Transverse colon (tissue), 4 donors: ENCODE measurements around the gene SRPX2. TPM values are rescaled to one million over a fixed set of nuclear protein-coding genes. Genes with fewer than 3 reads are reported as not detected.
A peak's percentile ranks its signal among the peaks of the same experiment; 100 is the strongest.

Experiments used
- DNase-seq: peaks from one replicate; pipeline ENCODE4 v3.0.0-alpha.2; 2019
- H3K27ac ChIP-seq, 4 donors: fragments of 200-600 bp; sonication (generic); 2 replicates each; pipeline ENCODE4 v1.5.1; 2016 to 2018; ENCODE audit warnings: inconsistent platforms in 4 of 4
- H3K27me3 ChIP-seq: fragments of 200-600 bp; sonication (generic); 2 replicates; pipeline ENCODE4 v1.5.1; 2017; ENCODE audit warnings: inconsistent platforms
- H3K36me3 ChIP-seq, 4 donors: fragments of 200-600 bp; sonication (generic); 2 replicates each; pipeline ENCODE4 v1.5.1; 2017 to 2019; ENCODE audit warnings: inconsistent platforms in 4 of 4
- H3K4me1 ChIP-seq, 4 donors: fragments of 200-600 bp; sonication (generic); 2 replicates each; pipeline ENCODE4 v1.5.1; 2017 to 2020; ENCODE audit warnings: inconsistent platforms in 4 of 4
- H3K4me3 ChIP-seq, 4 donors: fragments of 200-600 bp; sonication (generic); 1 replicate in 1 of 4; 2 replicates in 3 of 4; pipeline versions ENCODE4 v1.5.1 to v1.6.1; 2017 to 2019; ENCODE audit warnings: inconsistent platforms in 4 of 4
- H3K9me3 ChIP-seq, 2 donors: fragments of 200-600 bp; sonication (generic); 2 replicates each; pipeline ENCODE4 v1.5.1; 2017 to 2019; ENCODE audit warnings: inconsistent platforms in 2 of 2
- EP300 ChIP-seq: sonication (generic); formaldehyde crosslinking; IDR thresholded peaks from one replicate; pipeline ENCODE4 v1.6.1; 2017; ENCODE audit warnings: antibody characterized with exemption, low read depth
- POLR2A ChIP-seq: fragments of 450-650 bp; IDR thresholded peaks from one replicate; pipeline ENCODE4 v1.6.1; 2016; ENCODE audit warnings: antibody characterized with exemption, mild to moderate bottlenecking, moderate library complexity
- POLR2AphosphoS5 ChIP-seq, 3 donors: sonication (generic); formaldehyde crosslinking; IDR thresholded peaks; one replicate each; pipeline ENCODE4 v1.6.1; 2016; ENCODE audit warnings: antibody characterized with exemption in 3 of 3
- WGBS, 2 donors: methylation state at CpG; one replicate each; pipeline ENCODE4 v1.1.5; 2018; ENCODE audit warnings: low coverage in 1 of 2; 5-methylcytosine and 5-hydroxymethylcytosine counted together
- in situ Hi-C, 4 donors: fragments of 200-750 bp; cut with MboI; loops; one replicate each; pipeline versions ENCODE4 v1.15.0 to v1.15.1; 2017; ENCODE audit warnings: low sequenced_read_pairs in 3 of 4, low pct_ligation_motif_present in 1 of 4, low pct_unique_long_range_greater_than_20kb in 1 of 4
- intact Hi-C: fragments of 100-400 bp; cut with DNase I; formaldehyde crosslinking; loops from one replicate; pipeline ENCODE4 v1.15.1; 2023; ENCODE audit warnings: low total_unique reads
- total RNA-seq, 4 donors: library from RNA; depleted of rRNA; stranded (reverse); fragments of >200 nt; gene quantifications; one replicate each; pipeline ENCODE4 v1.1.0, GENCODE V29; 2016
- TF ChIP-seq, protein P1 (sequence below), 5 experiments: fragments of 200-600 bp in 3 of 5; fragments of 450-650 bp in 2 of 5; sonication (generic) in 3 of 5; IDR thresholded peaks; 1 replicate in 2 of 5; 2 replicates in 3 of 5; pipeline ENCODE4 v1.5.1; 2016 to 2017; ENCODE audit warnings: antibody characterized with exemption in 5 of 5, inconsistent platforms in 3 of 5, mild to moderate bottlenecking in 2 of 5, moderate library complexity in 1 of 5

Gene SRPX2
- total RNA-seq, 4 donors from 2014 or later, result 9.3 to 72.2 (median 13.1) TPM

DNA sequence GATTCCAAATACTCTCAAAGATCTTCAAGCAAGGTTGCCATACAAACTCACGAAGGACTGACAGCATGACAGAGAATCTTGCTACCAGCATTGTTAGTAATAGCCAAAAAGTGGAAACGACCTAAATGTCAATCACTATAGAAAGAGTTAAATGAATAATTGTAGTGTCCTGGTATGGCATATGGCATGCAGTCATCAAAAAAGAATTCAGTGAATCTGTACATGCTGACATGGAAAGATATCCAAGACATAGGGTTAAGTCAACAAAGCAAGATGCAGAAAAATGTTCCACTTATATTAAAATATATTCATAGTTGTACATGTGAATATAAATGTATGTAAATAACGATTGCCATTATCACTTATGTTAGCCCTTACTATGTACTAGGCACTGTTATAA is 37.6 kb downstream of the SRPX2 start:
- H3K27ac ChIP-seq, result no peak overlapping the region
- peaks cover 0 to 4% (median 0%) of the 10 kb centered on the region in 4 donors for H3K4me1 ChIP-seq
- intact Hi-C loops (no loop called here), in situ Hi-C loops (loop anchor here in 3 of 4 donors (5.0 to 10.0 kb wide), 2 partner anchors 83 to 86 kb away; no protein-coding TSS in a partner anchor)
- H3K36me3 ChIP-seq, result no peaks in the 10 kb centered on the region
- no peaks in the 10 kb centered on the region for H3K27me3 ChIP-seq
- no peak overlapping the region for H3K4me3 ChIP-seq
- no peaks in the 10 kb centered on the region for H3K9me3 ChIP-seq
- TF ChIP-seq POLR2AphosphoS5 (IDR thresholded peaks at IDR 0.05) (no peak), EP300 (no peak), POLR2A (no peak)
- TF ChIP-seq, protein P1, sequence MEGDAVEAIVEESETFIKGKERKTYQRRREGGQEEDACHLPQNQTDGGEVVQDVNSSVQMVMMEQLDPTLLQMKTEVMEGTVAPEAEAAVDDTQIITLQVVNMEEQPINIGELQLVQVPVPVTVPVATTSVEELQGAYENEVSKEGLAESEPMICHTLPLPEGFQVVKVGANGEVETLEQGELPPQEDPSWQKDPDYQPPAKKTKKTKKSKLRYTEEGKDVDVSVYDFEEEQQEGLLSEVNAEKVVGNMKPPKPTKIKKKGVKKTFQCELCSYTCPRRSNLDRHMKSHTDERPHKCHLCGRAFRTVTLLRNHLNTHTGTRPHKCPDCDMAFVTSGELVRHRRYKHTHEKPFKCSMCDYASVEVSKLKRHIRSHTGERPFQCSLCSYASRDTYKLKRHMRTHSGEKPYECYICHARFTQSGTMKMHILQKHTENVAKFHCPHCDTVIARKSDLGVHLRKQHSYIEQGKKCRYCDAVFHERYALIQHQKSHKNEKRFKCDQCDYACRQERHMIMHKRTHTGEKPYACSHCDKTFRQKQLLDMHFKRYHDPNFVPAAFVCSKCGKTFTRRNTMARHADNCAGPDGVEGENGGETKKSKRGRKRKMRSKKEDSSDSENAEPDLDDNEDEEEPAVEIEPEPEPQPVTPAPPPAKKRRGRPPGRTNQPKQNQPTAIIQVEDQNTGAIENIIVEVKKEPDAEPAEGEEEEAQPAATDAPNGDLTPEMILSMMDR (IDR thresholded peaks at IDR 0.05), result no peak
- no peak for DNase-seq
- 45 to 56% methylated on average over 2 to 3 of the region's 3 CpGs for WGBS, 2 donors

DNA sequence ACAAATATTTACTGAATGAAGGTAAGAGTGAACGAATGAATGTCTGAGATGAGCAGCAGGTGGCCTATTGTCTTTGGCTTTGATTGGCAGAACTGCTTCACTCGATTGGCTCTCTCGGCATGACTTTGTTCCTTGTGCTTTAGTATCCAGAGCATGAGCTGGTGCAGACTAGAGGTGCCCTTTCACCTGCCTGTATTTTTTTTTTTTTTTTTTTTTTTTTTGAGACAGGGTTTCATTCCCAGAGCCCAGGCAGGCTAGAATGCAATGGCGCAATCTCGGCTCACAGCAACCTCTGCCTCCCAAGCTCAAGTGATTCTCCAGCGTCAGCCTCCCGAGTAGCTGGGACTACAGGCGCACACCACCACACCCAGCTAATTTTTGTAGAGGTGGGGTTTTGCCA is 38.9 kb downstream of the SRPX2 start:
- Histone ChIP-seq H3K27ac (no peak overlapping the region), H3K36me3 (no peaks in the 10 kb centered on the region), H3K4me3 (no peak overlapping the region), H3K4me1 (peaks cover 0 to 4% (median 0%) of the 10 kb centered on the region in 4 donors), H3K27me3 (no peaks in the 10 kb centered on the region), H3K9me3 (no peaks in the 10 kb centered on the region)
- no peak for DNase-seq
- in situ Hi-C loops (loop anchor here in 3 of 4 donors (5.0 to 10.0 kb wide), 2 partner anchors 82 to 84 kb away; no protein-coding TSS in a partner anchor), intact Hi-C loops (no loop called here)
- TF ChIP-seq, protein P1 (IDR thresholded peaks at IDR 0.05), result no peak
- TF ChIP-seq POLR2AphosphoS5 (IDR thresholded peaks at IDR 0.05) (no peak), EP300 (no peak), POLR2A (no peak)
- WGBS, 2 donors, result 85% methylated on average over 8 of the region's 8 CpGs; no CpG with 5 or more reads in 1 of the 2 donors

DNA sequence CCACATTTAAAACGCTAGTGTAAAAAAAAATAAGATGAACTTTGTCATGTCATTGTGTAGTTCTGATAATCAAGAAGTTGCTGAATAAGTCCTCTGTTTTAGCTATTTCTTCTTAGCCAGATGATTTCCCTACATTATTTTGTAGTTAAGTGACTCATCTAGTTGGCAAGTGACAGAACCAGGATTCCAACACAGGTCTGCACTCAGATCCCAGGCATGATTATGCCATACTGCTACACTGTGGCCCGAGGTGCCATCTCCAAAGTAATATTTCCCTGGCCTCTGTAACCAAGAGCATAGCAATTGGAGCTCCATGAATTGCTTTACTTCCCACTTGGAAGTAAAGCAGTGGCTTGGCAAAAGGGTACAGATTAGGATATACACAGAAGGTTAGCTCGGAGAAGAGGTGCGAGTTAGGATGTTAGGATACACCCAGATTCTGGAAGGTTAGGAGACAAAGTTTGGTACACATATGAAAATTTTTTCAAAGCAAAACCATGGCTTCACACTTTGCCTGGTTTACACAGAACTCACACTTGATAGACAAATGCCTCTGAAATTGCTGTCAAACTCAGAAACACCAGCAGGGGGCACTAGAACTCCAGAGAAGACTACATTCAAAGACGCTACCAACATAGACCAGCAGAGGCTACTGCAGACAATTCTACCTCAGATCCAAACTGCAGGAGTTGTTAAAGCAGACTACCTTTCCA is 41.4 kb downstream of the SRPX2 start:
- intact Hi-C loops, result no loop called here
- in situ Hi-C loops, result loop anchor here in 3 of 4 donors (5.0 to 10.0 kb wide), 2 partner anchors 79 to 82 kb away; no protein-coding TSS in a partner anchor
- Histone ChIP-seq H3K36me3 (no peaks in the 10 kb centered on the region), H3K27ac (peak overlapping the region in 2 of 4 donors; percentile 21 to 31), H3K4me1 (peaks cover 0 to 4% (median 0%) of the 10 kb centered on the region in 4 donors), H3K27me3 (no peaks in the 10 kb centered on the region), H3K9me3 (no peaks in the 10 kb centered on the region), H3K4me3 (no peak overlapping the region)
- no peak for TF ChIP-seq POLR2AphosphoS5 (IDR thresholded peaks at IDR 0.05)
- TF ChIP-seq, protein P1 (IDR thresholded peaks at IDR 0.05), result peak; percentile 74 to 98 (median 77)
- peak; percentile 81 for DNase-seq
- WGBS, 2 donors, result 31 to 100% methylated on average over 1 to 5 of the region's 5 CpGs

DNA sequence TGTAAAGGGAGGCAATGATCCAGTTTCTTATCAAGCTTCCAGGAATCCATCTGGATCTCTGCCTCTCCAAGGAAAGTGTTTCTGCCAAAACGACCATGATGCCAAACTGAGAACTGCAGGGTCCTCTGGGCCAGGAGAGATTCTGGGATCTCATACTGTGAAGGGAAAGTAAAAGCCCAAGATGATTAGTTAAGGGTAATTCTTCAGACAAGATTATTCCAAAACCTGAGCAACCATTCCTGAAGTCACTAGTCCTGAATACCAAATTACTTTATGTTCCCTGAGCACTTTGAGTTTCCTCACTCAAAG is 42.0 kb downstream of the SRPX2 start:
- no peak overlapping the region for H3K4me3 ChIP-seq
- no peak for TF ChIP-seq POLR2A
- TF ChIP-seq POLR2AphosphoS5 (IDR thresholded peaks at IDR 0.05), result no peak
- TF ChIP-seq, protein P1 (IDR thresholded peaks at IDR 0.05), result peak in 1 of 5 experiments; percentile 0
- no peak for TF ChIP-seq EP300
- intact Hi-C loops, result loop anchor here (2.0 kb wide), 1 partner anchor 83 kb away; no protein-coding TSS in a partner anchor
- no peaks in the 10 kb centered on the region for H3K9me3 ChIP-seq
- peaks cover 0 to 4% (median 0%) of the 10 kb centered on the region in 4 donors for H3K4me1 ChIP-seq
- H3K27me3 ChIP-seq, result no peaks in the 10 kb centered on the region
- no peak for DNase-seq
- no peaks in the 10 kb centered on the region for H3K36me3 ChIP-seq
- H3K27ac ChIP-seq, result no peak overlapping the region
- WGBS, 2 donors, result 5% methylated on average over 1 of the region's 1 CpG; no CpG with 5 or more reads in 1 of the 2 donors
- in situ Hi-C loops, result loop anchor here in 3 of 4 donors (5.0 to 10.0 kb wide), 2 partner anchors 79 to 81 kb away; no protein-coding TSS in a partner anchor
